Mesothelial cell of epicardium (in vitro differentiated cells): ENCODE data around the gene CXCL8. TPM values are rescaled to one million over a fixed set of nuclear protein-coding genes. Genes with fewer than 3 reads are reported as not detected.

Experiments
- DNase-seq, 2 experiments: peaks; one replicate each; pipeline ENCODE4 v3.0.0; 2021; ENCODE audit warnings: low spot score in 2 of 2; ENCODE audit not compliant: unreplicated experiment in 2 of 2
- H3K27ac Mint-ChIP-seq: 2 replicates; pipeline ENCODE4 v1.8.0; 2021; ENCODE audit warnings: mixed read lengths
- H3K27me3 Mint-ChIP-seq: 2 replicates; pipeline ENCODE4 v1.8.0; 2021; ENCODE audit warnings: low read depth, mixed read lengths
- H3K36me3 Mint-ChIP-seq: 2 replicates; pipeline ENCODE4 v1.8.0; 2021; ENCODE audit warnings: mixed read lengths
- H3K4me1 Mint-ChIP-seq: 2 replicates; pipeline ENCODE4 v1.8.0; 2021; ENCODE audit warnings: mixed read lengths
- H3K4me3 Mint-ChIP-seq: 2 replicates; pipeline ENCODE4 v1.8.0; 2021; ENCODE audit warnings: mild to moderate bottlenecking, moderate library complexity, mixed read lengths
- H3K9me3 Mint-ChIP-seq: 2 replicates; pipeline ENCODE4 v1.8.0; 2021; ENCODE audit warnings: mixed read lengths
- total RNA-seq: library from RNA; stranded (reverse); gene quantifications from 3 replicates; pipeline ENCODE4 v1.2.1, GENCODE V29; 2021
- TF ChIP-seq, protein P1 (sequence below): fragments of 200-600 bp; sonication (generic); IDR thresholded peaks from one replicate; pipeline ENCODE4 v1.5.0; 2021; ENCODE audit warnings: antibody characterized with exemption; ENCODE audit not compliant: unreplicated experiment

Gene CXCL8
- total RNA-seq, 1 donor from 2014 or later: 8.9 TPM

DNA sequence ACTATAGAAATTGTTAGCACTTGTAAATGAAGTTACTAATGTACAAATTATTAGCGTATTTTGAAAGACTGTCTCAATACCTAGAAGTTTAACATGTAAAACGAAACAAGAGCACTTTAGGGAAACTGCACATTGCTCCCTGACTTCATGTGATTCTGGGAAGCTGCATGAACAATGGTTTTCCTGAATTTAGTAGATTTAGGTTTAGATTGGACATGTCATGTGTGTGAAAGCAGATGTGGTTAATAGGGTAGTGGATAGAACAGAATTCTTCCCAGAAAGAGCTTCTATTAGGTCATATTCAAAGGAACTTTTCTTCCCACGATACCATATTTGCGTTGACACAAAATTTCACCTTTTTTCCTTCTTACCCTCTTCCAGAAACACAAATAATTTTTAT, 14.9 kb upstream of the CXCL8 start:
- H3K4me3 Mint-ChIP-seq: no peak overlapping the region
- no peak for DNase-seq
- H3K4me1 Mint-ChIP-seq: no peaks in the 10 kb centered on the region
- H3K27ac Mint-ChIP-seq: no peak overlapping the region
- H3K9me3 Mint-ChIP-seq: no peaks in the 10 kb centered on the region
- no peaks in the 10 kb centered on the region for H3K36me3 Mint-ChIP-seq
- H3K27me3 Mint-ChIP-seq: no peaks in the 10 kb centered on the region
- TF ChIP-seq, protein P1, sequence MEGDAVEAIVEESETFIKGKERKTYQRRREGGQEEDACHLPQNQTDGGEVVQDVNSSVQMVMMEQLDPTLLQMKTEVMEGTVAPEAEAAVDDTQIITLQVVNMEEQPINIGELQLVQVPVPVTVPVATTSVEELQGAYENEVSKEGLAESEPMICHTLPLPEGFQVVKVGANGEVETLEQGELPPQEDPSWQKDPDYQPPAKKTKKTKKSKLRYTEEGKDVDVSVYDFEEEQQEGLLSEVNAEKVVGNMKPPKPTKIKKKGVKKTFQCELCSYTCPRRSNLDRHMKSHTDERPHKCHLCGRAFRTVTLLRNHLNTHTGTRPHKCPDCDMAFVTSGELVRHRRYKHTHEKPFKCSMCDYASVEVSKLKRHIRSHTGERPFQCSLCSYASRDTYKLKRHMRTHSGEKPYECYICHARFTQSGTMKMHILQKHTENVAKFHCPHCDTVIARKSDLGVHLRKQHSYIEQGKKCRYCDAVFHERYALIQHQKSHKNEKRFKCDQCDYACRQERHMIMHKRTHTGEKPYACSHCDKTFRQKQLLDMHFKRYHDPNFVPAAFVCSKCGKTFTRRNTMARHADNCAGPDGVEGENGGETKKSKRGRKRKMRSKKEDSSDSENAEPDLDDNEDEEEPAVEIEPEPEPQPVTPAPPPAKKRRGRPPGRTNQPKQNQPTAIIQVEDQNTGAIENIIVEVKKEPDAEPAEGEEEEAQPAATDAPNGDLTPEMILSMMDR: no peak

DNA sequence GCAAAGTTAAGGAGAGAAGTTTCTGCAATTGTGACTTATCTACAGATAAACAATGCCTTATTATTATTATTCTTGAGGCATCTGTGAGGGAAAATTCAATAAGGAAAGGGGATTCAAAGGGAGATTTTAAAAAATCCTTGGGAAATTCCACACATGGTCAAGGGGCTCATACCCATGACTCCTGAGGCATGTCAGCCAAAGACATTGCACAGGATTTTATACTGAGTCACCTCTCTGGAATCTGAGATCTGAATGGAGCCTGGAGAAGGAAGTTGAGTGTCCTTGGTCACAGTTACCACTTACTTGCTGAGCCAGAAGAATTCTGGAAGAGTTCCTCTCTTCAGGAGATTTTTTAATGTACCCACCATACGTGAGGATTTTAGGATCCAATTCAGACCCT, 14.4 kb upstream of the CXCL8 start:
- no peak overlapping the region for H3K4me3 Mint-ChIP-seq
- no peak overlapping the region for H3K27ac Mint-ChIP-seq
- H3K36me3 Mint-ChIP-seq: no peaks in the 10 kb centered on the region
- H3K4me1 Mint-ChIP-seq: no peaks in the 10 kb centered on the region
- no peaks in the 10 kb centered on the region for H3K9me3 Mint-ChIP-seq
- TF ChIP-seq, protein P1: no peak
- no peaks in the 10 kb centered on the region for H3K27me3 Mint-ChIP-seq
- no peak for DNase-seq

- H3K4me1 Mint-ChIP-seq: no peaks in the 10 kb centered on the region
- TF ChIP-seq, protein P1: no peak
- no peak overlapping the region for H3K27ac Mint-ChIP-seq
- H3K27me3 Mint-ChIP-seq: no peaks in the 10 kb centered on the region
- H3K9me3 Mint-ChIP-seq: no peaks in the 10 kb centered on the region
- H3K4me3 Mint-ChIP-seq: no peak overlapping the region
- DNase-seq: no peak
- no peaks in the 10 kb centered on the region for H3K36me3 Mint-ChIP-seq
Measured at GRCh38 chr4:73727685-73728084, 12.7 kb upstream of the CXCL8 start.

GRCh38 chr4:73728091-73728741, 12.2 kb upstream of the CXCL8 start:
- Mint-ChIP-seq H3K4me1 (no peaks in the 10 kb centered on the region), H3K4me3 (no peak overlapping the region), H3K27me3 (no peaks in the 10 kb centered on the region), H3K27ac (no peak overlapping the region), H3K36me3 (no peaks in the 10 kb centered on the region), H3K9me3 (no peaks in the 10 kb centered on the region)
- TF ChIP-seq, protein P1: no peak
- no peak for DNase-seq

- Mint-ChIP-seq H3K27me3 (no peaks in the 10 kb centered on the region), H3K27ac (no peak overlapping the region), H3K36me3 (no peaks in the 10 kb centered on the region), H3K4me1 (no peaks in the 10 kb centered on the region), H3K9me3 (no peaks in the 10 kb centered on the region), H3K4me3 (no peak overlapping the region)
- peak in 1 of 2 experiments; percentile 46 for DNase-seq
- TF ChIP-seq, protein P1: peak; percentile 68
Measured at GRCh38 chr4:73729534-73730165, 10.7 kb upstream of the CXCL8 start.
